Measurements from ENCODE around the gene CCDC9. TPM values are rescaled to one million over a fixed set of nuclear protein-coding genes. Genes with fewer than 3 reads are reported as not detected.

Gene CCDC9
- total RNA-seq, 1 experiment from 2014 or later: 8.3 TPM

DNA sequence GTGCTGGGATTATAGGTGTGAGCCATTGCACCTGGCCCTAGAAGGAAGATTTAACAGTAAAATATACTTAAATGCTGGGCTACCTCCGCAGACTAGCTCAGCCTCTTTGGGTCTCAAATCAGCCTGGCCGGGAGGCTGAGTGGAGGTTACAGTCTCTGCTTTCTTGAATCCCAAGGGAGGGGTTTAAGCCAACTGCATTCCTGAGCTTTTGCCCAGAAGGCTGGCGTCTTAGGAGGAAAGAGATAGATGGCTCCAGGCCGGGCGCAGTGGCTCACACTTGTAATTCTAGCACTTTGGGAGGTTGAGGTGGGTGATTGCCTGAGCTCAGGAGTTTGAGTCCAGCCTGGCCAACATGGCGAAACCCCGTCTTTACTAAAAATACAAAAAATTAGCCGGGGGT, 52.7 kb downstream of the CCDC9 start:
- Histone ChIP-seq H3K79me2 (ENCODE audit: low read length) (no peaks in the 10 kb centered on the region), H3K36me3 (ENCODE audit: low read depth, low read length) (no peaks in the 10 kb centered on the region), H3K9me2 (replicated peaks; ENCODE audit: low read length) (no peaks in the 10 kb centered on the region), H3K27ac (ENCODE audit: low read length) (no peak overlapping the region), H3K4me3 (ENCODE audit: low read length) (no peak overlapping the region), H2AFZ (ENCODE audit: low read length) (no peak overlapping the region), H3F3A (ENCODE audit: low read length, unreplicated experiment) (no peaks in the 10 kb centered on the region), H3K9me3 (ENCODE audit: low read length) (no peaks in the 10 kb centered on the region), H3K4me1 (ENCODE audit: insufficient read depth, low read length) (no peaks in the 10 kb centered on the region), H3K9ac (ENCODE audit: low read length) (no peak overlapping the region), H4K20me1 (ENCODE audit: low read length) (no peaks in the 10 kb centered on the region), H3K27me3 (ENCODE audit: low read length) (no peaks in the 10 kb centered on the region), H3K4me2 (ENCODE audit: low read length) (no peak overlapping the region)
- DNase-seq: no peak
- POLR2A ChIA-PET (ENCODE audit: unreplicated experiment): no interaction called here
- no TSS peak for BruUV-seq (replicated peaks)
- no peak for ATAC-seq
- CTCF ChIA-PET: no interaction called here
- intact Hi-C loops (cut with micrococcal nuclease): loop anchor here (5.0 kb wide), 1 partner anchor 38 kb away; the partner anchor contains the start of gene DHX34
- no peak for TF ChIP-seq EZH2 (IDR thresholded peaks at IDR 0.05; ENCODE audit: low read length, unreplicated experiment)
- no peak for TF ChIP-seq EZH2phosphoT487 (IDR thresholded peaks at IDR 0.05; ENCODE audit: borderline replicate concordance, low read length)
- TF ChIP-seq, protein P1, sequence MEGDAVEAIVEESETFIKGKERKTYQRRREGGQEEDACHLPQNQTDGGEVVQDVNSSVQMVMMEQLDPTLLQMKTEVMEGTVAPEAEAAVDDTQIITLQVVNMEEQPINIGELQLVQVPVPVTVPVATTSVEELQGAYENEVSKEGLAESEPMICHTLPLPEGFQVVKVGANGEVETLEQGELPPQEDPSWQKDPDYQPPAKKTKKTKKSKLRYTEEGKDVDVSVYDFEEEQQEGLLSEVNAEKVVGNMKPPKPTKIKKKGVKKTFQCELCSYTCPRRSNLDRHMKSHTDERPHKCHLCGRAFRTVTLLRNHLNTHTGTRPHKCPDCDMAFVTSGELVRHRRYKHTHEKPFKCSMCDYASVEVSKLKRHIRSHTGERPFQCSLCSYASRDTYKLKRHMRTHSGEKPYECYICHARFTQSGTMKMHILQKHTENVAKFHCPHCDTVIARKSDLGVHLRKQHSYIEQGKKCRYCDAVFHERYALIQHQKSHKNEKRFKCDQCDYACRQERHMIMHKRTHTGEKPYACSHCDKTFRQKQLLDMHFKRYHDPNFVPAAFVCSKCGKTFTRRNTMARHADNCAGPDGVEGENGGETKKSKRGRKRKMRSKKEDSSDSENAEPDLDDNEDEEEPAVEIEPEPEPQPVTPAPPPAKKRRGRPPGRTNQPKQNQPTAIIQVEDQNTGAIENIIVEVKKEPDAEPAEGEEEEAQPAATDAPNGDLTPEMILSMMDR (conservative IDR thresholded peaks at IDR 0.05; ENCODE audit: low read depth, low read length): no peak

DNA sequence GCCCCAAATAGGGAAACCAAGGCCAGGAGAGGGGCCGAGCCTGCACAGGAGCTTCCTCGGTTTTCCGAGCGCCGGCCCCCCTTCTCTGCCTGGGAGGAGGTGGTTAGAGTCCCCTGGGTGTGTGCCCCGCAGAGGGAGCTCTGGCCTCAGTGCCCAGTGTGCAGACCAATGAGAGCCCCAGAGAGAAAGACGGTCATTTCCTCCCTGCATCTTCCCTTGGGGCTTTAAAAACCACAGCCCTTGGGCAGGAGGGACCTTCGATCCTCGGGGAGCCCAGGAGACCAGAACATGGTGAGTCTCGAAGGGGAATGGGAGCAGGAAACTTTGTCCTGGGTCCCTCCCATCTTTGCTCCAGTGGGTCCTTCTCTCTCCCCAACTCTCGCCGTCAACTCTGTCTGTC, 53.3 kb downstream of the CCDC9 start, which contains the start of gene C5AR1:
Gene C5AR1 (plus strand): TSS at position 254 of the 400 bp plus-strand sequence. CDS start 35 bp downstream, at position 289.
- ATAC-seq (no peak), DNase-seq (no peak)
- Histone ChIP-seq H3K27me3 (ENCODE audit: low read length) (no peaks in the 10 kb centered on the region), H3K9ac (ENCODE audit: low read length) (no peak within 1 kb of the TSS), H3F3A (ENCODE audit: low read length, unreplicated experiment) (no peaks in the 10 kb centered on the region), H3K27ac (ENCODE audit: low read length) (no peak within 1 kb of the TSS), H4K20me1 (ENCODE audit: low read length) (no peaks in the 10 kb centered on the region), H3K4me3 (ENCODE audit: low read length) (no peak within 1 kb of the TSS), H3K79me2 (ENCODE audit: low read length) (no peaks in the 10 kb centered on the region), H3K36me3 (ENCODE audit: low read depth, low read length) (no peaks in the 10 kb centered on the region), H3K4me1 (ENCODE audit: insufficient read depth, low read length) (no peaks in the 10 kb centered on the region), H3K4me2 (ENCODE audit: low read length) (no peak within 1 kb of the TSS), H3K9me2 (replicated peaks; ENCODE audit: low read length) (no peaks in the 10 kb centered on the region), H3K9me3 (ENCODE audit: low read length) (no peaks in the 10 kb centered on the region), H2AFZ (ENCODE audit: low read length) (no peak within 1 kb of the TSS)
- BruUV-seq (replicated peaks): no TSS peak
- intact Hi-C loops (cut with micrococcal nuclease): loop anchor here (5.0 kb wide), 1 partner anchor 38 kb away; the partner anchor contains the start of gene DHX34
- TF ChIP-seq, protein P1 (conservative IDR thresholded peaks at IDR 0.05; ENCODE audit: low read depth, low read length): no peak
- TF ChIP-seq EZH2phosphoT487 (IDR thresholded peaks at IDR 0.05; ENCODE audit: borderline replicate concordance, low read length) (no peak), EZH2 (IDR thresholded peaks at IDR 0.05; ENCODE audit: low read length, unreplicated experiment) (no peak)
- ChIA-PET CTCF (no interaction called here), POLR2A (ENCODE audit: unreplicated experiment) (no interaction called here)

DNA sequence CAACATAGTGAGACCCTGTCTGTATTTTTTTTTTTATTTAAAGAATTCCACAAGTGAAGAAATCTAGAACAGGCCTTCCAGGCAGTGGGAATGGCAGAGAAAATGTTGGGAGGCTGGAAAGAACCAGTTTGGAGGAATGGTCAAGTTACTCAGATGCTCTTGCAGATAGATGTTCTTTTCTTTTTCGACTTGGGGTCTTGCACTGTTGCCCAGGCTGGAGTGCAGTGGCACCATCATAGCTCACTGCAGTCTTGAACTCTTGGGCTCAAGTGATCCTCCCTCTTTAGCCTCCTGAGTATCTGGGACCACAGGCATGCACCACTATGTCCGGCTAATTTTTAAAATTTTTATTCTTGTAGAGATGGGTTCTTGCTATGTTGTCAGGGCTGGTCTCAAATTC, 54.0 kb downstream of the CCDC9 start:
- POLR2A ChIA-PET (ENCODE audit: unreplicated experiment): no interaction called here
- CTCF ChIA-PET: no interaction called here
- TF ChIP-seq, protein P1 (conservative IDR thresholded peaks at IDR 0.05; ENCODE audit: low read depth, low read length): no peak
- TF ChIP-seq EZH2 (IDR thresholded peaks at IDR 0.05; ENCODE audit: low read length, unreplicated experiment) (no peak), EZH2phosphoT487 (IDR thresholded peaks at IDR 0.05; ENCODE audit: borderline replicate concordance, low read length) (no peak)
- no peak overlapping the region for H2AFZ ChIP-seq (ENCODE audit: low read length)
- no peaks in the 10 kb centered on the region for H3K9me3 ChIP-seq (ENCODE audit: low read length)
- no peaks in the 10 kb centered on the region for H3F3A ChIP-seq (ENCODE audit: low read length, unreplicated experiment)
- intact Hi-C loops (cut with micrococcal nuclease): no loop called here
- ATAC-seq: no peak
- H3K9me2 ChIP-seq (replicated peaks; ENCODE audit: low read length): no peaks in the 10 kb centered on the region
- H4K20me1 ChIP-seq (ENCODE audit: low read length): no peaks in the 10 kb centered on the region
- DNase-seq: no peak
- no peaks in the 10 kb centered on the region for H3K27me3 ChIP-seq (ENCODE audit: low read length)
- no peak overlapping the region for H3K4me3 ChIP-seq (ENCODE audit: low read length)
- no peaks in the 10 kb centered on the region for H3K36me3 ChIP-seq (ENCODE audit: low read depth, low read length)
- H3K79me2 ChIP-seq (ENCODE audit: low read length): no peaks in the 10 kb centered on the region
- H3K27ac ChIP-seq (ENCODE audit: low read length): no peak overlapping the region
- no peak overlapping the region for H3K9ac ChIP-seq (ENCODE audit: low read length)
- no TSS peak for BruUV-seq (replicated peaks)
- H3K4me1 ChIP-seq (ENCODE audit: insufficient read depth, low read length): no peaks in the 10 kb centered on the region; the same call in 1 of the 2 replicates
- H3K4me2 ChIP-seq (ENCODE audit: low read length): no peak overlapping the region
